ENCODE data around the gene MAT2B.
"Not testable (repeated sequence)": the region's sequence is repeated elsewhere in the genome, so short reads cannot be mapped to it uniquely, and the experiment has no call there.

Gene MAT2B

DNA sequence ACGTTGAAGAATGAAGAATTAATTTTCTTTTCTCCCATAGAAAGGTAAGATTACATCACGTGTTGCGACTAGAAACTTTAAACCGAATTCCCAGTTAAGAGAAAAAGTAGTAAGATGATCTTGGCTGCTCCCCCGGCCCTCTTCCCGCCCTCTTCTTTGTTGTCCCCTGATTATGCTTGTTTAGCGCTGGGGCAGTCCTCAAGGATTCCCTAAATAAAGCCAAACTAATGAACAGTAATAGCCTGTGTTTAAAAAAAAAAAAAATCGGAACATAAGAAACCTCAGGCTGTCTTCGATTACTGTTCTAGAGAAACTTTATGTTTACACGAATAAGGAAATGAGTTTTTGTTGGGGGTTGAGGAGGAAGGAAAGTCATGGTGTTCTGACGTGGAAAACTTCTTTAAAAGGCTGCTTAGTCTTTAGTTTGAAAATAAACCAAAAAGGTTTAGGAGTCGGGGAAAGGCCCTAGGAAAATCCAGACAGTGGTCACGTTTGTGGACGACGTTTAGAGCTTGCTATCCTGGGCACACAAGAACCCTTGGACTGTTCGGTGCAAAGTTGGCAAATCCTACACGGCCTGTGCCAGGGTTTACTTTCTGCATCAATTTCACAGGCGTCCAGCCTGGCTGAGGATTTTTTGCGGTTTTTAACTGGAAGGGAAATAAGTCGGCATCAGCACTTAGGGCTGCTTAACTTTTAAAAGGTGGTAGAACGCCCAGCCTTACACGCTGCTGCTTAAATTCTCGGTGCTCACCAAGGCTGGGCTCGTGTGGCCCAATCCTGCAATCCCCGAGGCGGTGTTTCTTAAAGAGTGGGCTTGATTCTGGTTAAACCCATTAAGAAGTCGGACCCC, 1.1 kb upstream of the MAT2B start:
- DNase-seq = no peak

DNA sequence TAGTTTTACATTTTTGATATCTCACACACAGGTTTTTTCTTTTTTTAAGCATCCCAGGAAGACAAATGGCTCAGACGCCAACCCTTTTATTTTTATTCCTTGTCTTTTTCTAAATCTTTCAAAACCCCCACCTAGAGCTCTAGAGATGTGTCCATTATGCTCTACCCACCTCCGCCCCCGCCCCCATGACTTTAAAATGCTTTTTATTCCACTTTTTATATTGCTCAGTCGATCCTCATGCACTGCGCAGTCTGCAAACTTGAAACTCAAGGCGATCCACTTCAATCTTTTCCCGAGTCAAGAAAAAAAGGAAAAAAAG, 411 bp upstream of the MAT2B start:
- no peak for DNase-seq

DNA sequence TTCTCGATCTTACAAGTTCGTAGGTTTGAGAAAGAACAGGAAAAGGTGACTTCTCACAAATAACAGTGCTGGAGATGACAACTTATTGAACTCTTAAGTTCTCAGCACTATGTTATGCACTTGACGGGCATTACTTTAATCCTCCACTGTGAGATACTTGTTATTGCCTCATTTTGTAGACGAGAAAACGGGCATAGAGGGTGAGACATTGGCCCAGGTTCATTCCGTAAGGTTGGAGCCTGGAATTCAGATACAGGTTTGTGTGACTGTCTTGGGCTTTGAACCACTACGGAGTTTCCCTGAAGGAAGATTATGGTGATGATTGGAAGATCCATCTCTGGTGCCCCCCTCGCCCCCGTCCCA, 657 bp downstream of the MAT2B start:
- no peak for DNase-seq

DNA sequence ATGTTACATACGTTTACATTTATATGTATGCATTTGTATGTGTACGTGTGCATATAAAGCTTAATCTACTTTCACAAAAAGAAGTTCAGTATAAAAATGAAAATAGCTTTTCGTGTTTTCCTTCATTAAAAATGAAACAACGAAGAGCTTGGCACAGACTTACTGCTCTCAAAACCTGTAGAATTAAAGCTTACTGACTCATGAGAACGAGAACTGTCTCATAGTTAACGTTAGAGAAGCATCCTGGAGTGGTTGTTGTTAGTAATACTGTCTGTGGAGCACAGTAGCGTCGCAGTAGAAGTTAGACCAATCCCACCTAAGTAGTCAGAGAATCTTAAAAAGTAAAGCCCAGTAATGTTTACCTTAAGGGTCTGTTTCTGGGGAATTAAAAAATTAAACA, 1.3 kb downstream of the MAT2B start:
- no peak for DNase-seq

DNA sequence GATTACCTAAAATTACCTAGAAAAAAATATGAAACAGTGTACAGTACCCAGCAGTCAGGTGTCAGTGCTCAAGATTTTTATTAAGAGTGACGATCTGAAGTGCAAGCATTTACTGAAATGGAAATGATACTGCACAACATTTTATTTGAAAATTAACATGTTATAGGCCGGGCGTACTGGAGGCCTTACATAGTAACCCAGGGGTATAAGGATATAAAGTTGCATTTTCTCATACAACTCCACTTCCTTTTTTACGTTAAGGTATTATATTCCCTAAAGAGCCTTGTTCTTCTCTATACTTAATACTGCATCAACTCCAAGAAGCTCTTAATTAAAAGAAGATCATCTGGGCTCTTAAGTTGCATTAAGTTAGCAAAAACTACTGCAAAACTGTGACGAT, 3.3 kb downstream of the MAT2B start:
- no peak for DNase-seq

DNA sequence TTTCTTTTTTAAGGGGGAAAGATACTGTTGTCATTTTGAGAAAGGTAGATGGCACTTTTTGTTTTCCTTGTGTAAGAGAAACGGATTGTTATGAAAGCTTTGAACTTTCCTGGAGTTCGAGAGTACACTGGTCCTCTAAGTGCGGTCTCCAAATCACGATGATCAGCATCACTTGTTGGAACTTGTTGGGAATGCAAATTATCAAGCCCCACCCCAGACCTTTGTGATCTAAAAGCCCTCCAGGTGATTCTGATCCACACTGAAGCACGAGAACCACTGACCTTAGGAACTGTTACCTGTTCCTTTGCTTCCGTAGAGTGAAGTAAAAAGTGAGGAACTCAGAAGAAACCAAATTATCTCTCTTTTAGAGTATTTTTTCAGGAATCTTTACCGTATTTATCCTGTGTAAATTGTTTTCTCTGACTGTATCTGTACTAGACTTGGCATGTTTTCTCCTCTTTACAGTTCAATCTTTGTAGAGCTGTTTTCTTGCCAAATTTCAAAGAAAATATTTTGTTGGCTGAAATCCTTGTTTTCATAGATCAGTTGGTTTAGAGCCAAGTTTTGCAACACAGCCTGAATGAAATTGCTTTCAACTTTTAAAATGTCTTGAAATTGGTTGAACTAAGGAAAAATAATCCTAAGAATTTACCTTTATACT, 4.0 kb downstream of the MAT2B start:
- DNase-seq = no peak

DNA sequence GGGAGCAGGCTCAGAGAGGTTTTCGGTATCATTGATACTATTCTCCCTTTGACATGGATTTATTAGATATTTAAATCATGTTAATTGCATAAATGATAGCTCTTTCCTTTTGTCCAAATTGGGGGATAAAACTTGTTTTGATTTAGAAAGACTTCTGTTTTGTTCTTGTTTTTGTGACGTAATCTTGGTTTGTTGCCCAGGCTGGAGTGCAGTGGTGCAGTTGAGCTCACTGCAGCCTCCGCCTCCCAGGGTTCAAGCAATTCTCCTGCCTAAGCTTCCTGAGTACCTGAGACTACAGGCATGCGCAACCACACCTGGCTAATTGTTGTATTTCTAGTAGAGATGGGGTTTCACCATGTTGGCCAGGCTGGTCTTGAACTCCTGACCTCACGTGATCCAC, 7.1 kb downstream of the MAT2B start:
- no peak for DNase-seq

DNA sequence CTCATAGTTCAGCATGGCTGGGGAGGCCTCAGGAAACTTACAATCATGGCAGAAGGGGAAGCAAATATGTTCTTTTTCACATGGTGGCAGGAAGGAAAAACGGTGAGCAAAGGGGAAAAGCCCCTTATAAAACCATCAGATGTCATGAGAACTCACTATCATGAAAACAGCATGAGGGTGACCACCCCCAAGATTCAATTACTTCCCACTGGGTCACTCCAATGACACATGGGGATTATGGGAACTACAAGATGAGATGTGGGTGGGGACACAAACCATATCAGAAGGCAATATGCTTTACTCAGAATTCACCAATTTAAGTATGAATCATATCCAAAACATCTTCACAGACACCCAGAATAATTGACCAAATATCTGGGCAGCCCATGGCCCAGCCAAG, 19.7 kb downstream of the MAT2B start:
- no peak for DNase-seq

DNA sequence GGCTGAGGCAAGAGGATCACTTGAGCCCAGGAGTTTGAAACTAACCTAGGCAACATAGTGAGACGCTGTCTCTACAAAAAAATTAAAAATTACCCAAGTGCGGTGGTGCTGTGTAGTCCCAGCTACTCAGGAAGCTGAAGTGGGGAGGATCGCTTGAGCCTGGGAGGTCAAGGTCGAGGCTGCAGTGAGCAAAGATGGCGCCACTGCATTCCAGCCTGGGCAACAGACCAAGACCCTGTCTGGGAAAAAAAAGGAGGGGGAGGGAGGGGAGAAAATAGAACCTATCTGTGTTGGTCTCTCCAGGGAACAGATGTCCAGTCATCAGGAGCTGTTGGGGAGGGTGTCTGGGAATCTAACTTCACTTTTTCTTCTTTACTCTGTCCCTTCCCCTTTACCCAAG, 24.3 kb downstream of the MAT2B start:
- no peak for DNase-seq

DNA sequence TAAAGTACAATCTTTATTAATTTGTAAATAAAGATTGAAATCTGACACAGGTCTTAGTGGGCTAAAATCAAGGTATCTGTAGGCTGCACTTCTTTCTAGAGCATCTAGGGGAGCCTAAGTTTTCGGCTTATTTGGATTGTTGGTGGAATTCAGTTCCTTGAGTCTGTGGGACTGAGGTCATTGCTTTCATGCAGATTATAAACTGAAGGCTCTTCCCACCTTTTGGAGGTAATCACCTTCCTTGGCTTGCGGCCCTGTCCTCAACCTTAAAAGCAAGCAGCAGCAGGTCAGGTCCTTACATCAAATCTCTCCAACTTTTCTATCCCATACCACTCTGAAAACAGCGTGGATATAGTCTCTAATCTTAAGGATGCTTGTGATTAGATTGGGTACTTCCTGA, 25.9 kb downstream of the MAT2B start:
- no peak for DNase-seq

DNA sequence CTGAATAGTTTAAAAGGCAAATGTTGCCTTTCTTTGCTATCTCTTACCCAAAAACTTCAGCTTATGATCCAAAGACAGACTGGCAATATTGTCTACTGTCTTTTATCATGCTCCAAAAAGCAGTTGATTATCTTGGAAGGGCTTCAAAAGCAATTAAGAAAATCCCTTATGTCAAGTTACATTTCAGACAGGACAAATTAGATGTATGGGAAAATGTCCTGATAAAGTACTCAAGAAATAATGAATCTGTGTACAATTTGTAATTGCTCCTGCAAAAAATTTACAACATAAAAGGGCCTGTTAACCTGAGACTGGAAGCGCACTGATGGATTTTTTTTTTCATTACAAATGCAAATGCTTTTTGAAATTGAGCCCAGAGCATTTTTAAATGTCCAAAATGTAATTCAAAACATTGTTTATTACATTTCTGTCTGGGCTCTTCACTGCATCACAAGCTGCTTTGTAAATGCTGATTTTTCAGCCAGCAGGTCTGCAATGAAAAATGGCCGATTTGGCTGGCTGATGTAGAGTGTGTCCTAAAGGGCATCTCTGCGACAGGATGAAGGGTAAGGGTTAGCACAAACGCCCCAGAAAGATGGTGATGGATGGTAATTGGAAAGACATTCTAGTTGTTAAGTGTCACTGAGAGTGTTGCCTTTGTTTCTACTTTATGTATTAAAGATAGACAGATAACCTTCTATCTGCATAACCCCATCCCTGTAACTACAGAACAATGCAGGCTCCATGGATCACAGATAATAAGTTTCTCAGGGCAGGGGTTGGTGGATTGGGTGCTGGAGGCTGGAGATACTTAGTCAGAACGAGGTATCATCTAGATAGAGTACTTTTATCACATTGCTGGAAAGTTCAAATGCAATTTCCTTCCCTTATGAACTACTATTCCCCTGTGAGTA, 27.0 kb downstream of the MAT2B start:
- DNase-seq = no peak

DNA sequence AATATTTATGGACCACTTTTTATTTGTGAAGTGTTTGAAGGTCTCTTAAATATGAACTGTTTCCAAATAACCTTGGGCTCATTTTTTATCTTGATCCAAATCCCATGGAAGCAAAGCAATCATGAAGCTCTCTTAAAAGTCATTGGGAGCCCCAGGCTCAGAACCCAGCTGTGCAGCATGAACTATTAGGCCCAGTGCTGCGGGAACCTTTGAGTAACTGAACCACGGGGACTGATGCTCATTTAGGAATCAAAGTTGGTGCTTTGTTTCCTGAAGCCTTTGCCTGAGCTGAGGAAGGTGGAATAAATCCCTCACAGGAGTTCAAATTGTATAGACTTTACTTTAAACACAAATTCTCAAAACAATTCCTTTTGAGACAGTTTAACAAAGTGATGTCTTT, 27.8 kb downstream of the MAT2B start:
- no peak for DNase-seq

DNA sequence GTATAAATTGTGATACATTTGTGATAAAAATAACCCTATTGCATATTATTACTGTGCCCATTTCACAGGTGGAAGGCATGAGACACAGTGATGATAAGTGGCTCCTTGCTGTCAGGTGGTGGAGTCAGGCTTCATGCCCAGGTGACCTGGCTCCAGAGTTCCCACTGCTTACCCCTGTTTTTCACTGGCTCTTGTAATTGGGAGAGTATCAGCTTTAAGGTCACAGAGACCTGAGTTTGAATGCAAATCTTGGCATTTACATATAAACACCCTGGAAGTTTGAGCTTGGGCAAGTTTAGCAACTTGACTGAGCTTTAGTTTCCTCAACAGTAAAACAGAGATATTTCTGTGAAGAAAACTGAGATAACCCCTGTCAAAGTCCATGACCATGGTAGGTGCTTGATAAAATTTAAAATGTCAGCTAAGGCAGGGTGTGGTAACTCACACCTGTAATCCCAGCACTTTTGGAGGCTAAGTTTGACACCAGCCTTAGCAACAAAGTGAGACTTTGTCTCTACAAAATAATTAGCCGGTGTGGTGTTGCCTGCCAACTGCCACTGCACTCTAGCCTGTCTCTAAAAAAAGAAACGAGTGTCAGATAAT, 29.2 kb downstream of the MAT2B start:
- no peak for DNase-seq

DNA sequence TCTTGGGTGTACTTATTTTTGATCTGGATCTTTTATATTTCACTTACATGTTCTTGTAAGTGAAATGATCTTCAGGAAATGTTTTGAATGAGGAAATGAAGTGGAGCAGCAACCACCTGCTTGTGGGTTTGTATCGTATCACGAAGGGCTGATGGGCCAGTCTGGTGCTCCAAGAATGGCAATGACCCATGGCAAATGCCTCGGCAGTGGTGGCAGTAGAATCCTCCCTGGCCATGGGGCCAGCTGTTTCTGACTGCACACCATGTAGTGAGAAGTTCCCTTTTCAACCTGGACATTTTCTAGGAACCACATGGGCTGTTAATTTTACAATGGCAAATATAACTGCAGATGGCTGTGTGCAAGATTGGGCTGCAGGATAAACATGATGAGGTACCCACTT, 29.9 kb downstream of the MAT2B start:
- no peak for DNase-seq

DNA sequence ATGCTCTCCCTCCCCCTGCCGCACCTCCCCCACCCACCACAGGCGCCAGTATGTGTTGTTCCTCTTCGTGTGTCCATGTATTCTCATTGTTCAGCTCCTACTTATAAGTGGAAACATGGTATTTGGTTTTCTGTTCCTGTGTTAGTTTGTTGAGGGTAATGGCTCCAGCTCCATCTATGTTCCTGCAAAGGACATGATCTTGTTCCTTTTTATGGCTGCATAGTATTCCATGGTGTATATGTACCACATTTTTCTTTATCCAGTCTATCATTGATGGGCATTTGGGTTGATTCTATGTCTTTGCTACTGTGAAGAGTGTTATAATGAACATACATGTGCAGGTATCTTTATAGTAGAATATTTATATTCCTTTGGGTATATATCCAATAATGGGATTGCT, 31.0 kb downstream of the MAT2B start:
- not testable (repeated sequence) for DNase-seq

DNA sequence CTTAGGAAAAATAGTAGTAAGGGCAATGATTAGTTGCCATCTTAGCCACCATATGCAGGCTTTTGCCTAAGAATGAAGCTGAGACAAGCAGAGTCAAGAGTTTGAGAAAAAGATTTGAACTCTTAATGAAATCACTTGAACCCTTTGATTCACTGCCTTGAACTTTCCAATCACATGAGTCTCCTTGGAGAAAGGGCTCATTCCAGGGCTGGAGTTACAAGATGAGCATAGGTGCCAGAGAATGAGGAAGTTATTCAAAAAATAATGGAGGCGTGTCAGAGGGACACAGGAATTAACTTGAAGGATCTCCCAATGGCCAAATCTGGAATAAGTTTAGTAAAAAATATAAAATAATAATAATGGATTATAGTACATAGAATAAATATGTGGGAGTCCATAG, 35.3 kb downstream of the MAT2B start:
- DNase-seq = no peak

DNA sequence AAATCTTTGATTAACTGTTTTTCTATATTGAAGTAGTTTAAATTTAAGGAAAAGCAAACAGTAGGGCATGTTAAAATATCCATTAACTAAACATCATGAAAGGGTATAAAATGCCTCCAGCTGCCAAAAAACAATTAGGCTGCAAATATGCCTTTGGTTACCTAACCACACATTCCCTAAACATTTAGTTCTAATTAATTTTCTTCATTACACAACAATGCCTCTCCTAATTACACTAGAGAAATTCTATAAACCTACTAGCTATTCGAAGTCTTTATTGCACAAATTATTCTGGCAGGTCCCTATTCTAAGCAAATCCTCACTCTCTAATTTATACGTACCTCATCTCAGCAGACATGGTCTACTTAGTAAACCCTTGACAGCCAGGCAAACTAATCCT, 37.4 kb downstream of the MAT2B start:
- DNase-seq = no peak

DNA sequence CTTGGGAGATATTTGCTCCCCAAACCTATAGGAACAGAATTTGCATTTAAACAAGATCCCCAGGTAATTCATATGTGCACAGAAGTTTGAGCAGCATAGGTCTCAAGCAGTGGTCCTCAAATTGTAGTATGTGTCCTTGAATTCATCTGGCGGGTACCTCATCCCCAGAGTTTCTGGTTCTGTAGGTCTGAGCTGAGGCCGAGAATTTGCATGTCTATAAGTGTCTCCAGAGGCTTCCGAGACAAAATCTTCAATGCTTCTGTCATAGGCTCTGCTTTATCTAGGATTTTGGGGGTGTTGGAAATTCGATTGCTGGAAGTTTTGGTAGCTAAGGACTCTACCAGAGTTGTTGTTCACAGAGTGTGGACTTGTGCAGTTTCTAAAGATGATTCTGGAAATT, 38.6 kb downstream of the MAT2B start:
- DNase-seq = no peak

DNA sequence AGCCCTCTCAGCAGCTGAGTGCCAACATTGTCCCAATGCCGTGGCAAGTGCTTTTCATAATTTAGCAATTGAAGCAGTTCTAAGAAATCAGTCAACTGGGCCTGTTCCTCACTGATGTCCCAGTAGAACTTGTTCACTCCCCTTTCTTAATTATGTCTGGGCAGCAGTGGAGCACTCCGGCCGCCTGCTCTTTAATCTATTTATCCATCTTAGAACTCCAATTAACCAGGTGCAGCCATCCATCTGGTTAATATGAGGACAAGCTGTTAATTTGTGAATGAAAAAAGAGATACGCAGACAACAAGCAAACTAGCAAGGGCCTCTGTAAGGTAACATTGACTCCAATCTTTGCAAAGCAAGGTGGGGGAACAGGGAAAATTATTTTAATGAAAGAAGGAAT, 39.4 kb downstream of the MAT2B start:
- DNase-seq = peak; percentile 31

DNA sequence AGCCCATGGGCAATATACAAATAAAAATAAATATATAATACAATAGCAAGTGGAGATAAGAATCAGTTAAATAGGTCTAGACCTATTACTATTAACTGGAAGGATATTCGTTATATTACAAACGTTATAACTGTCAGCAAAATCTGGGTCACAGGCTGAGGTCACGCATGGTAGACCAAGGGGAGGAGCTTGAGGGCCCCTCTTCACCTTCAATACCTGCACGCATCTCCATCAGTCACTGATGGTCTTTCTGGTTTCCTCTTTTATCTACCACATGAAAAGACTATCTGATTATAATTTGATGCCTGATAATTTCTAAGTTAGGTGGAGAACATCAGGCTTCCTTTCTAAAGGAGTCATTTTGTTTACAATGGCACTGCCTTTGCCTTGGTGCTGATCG, 43.2 kb downstream of the MAT2B start:
- no peak for DNase-seq

DNA sequence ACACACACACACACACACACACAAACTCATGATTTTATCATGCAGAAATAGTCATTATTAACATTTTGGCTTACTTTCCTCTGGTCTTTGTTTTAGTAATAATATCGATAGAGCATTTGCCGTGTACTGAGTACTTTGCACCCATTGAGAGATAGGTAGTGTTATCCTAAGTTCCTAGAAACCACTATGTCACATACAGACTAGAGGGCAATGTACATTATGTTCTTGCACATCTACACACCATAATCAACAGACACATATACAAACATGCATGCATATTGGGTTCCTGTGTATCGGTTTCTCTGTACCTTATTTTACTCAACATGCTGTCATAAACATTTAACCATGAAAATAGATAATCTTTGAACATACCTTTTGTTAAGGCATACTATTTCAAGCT, 45.7 kb downstream of the MAT2B start:
- DNase-seq = no peak

DNA sequence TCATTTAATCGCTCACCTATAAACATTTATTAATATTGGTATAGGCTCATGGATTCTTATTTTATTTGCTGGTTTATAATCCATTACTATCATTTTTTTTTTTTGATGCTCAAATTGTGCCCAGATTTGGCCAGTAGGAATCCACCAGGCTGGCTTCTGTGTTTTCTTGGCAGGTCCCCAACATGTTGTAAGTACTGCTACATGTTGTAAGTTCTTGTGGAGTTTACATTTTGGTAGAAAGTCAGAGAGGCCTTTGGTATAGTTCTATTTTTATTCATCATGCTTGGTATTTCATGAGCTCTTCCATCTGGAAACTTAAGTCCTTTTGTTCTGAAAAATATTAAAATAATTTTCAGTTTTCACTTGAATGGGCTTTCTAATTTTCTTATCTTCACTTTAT, 47.1 kb downstream of the MAT2B start:
- DNase-seq = no peak

DNA sequence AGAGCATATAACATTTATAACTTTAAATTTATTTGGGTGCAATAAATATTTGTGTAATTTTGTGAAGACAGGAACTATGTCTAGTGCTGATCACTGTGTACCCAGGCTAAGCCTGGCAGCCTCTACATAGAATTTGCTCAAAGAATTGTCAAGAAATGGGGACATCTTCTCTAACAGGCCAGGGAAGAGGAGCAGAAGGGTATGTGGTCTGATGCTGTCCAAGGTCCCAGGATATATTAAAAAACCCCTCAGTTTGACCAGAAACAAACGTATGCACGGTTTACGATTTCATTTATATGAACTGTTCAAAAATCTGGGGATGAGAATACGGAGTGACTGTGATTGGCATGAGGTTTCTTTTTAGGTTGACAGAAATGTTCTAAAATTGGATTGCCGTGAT, 55.9 kb downstream of the MAT2B start:
- DNase-seq = no peak

DNA sequence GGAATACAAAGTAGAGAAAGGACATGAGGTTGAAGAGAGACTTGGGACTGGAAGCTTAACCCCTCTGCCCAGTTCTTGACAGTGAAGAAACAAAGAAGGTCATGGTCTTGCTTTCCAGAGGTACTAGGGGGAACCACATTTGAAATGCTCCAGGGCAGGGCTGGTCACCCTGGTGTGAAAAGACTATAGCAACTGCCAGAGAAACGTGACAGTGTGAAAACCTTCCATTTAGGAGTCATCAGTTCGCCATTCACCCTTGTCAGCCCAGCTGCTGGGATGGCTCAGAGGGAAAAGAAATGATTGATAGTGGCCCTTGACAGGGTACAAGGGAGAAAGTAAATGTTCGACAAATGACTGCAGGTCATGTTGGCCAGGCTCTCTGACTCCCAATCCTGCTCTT, 56.7 kb downstream of the MAT2B start:
- DNase-seq = no peak

All from NCI-H2171 treated with DMSO at 0.1 percent for 48 hours (cell line).